ENCODE measurements around the gene CHRM4. TPM values are rescaled to one million over a fixed set of nuclear protein-coding genes. Genes with fewer than 3 reads are reported as not detected.
"Not testable (repeated sequence)": the region's sequence is repeated elsewhere in the genome, so short reads cannot be mapped to it uniquely, and the experiment has no call there.

Gene CHRM4
- total RNA-seq, 1 experiment from 2014 or later, result 0.31 TPM

GRCh38 chr11:46374815-46375214, 16.8 kb downstream of the CHRM4 start:
- no peak overlapping the region for H3K4me3 ChIP-seq
- no peak overlapping the region for H3K27ac ChIP-seq
- H3K4me1 ChIP-seq (replicated peaks; ENCODE audit: insufficient read depth), result no peaks in the 10 kb centered on the region
- CTCF ChIA-PET, result no interaction called here
- H3K4me2 ChIP-seq, result no peak overlapping the region
- intact Hi-C loops (cut with micrococcal nuclease; ENCODE audit: unreplicated experiment), result no loop called here
- no peaks in the 10 kb centered on the region for H3K9me3 ChIP-seq (ENCODE audit: insufficient read depth, low read depth)
- POLR2A ChIA-PET (ENCODE audit: unreplicated experiment), result no interaction called here
- BruUV-seq (replicated peaks), result no TSS peak
- no peaks in the 10 kb centered on the region for H3K27me3 ChIP-seq (ENCODE audit: insufficient read depth, low read depth)
- H2AFZ ChIP-seq, result no peak overlapping the region
- H4K20me1 ChIP-seq (ENCODE audit: insufficient read depth), result no peaks in the 10 kb centered on the region
- no peaks in the 10 kb centered on the region for H3K9me2 ChIP-seq (ENCODE audit: insufficient read depth)
- peaks cover 36% of the 10 kb centered on the region for H3F3A ChIP-seq (ENCODE audit: insufficient read depth, low read depth)
- no peak for DNase-seq
- H3K36me3 ChIP-seq (ENCODE audit: low read depth), result peaks cover 6% of the 10 kb centered on the region; the same call in 1 of the 2 replicates
- TF ChIP-seq EZH2 (IDR thresholded peaks at IDR 0.05; ENCODE audit: low read depth) (no peak), CTCF (conservative IDR thresholded peaks at IDR 0.05) (no peak)
- H3K79me2 ChIP-seq (ENCODE audit: low read depth), result no peaks in the 10 kb centered on the region

- CTCF ChIA-PET, result no interaction called here
- BruUV-seq (replicated peaks), result no TSS peak
- Histone ChIP-seq H3K27me3 (ENCODE audit: insufficient read depth, low read depth) (no peaks in the 10 kb centered on the region), H3K4me3 (no peak overlapping the region), H3K9me2 (ENCODE audit: insufficient read depth) (no peaks in the 10 kb centered on the region), H3K79me2 (ENCODE audit: low read depth) (no peaks in the 10 kb centered on the region), H2AFZ (no peak overlapping the region), H3K27ac (no peak overlapping the region), H3F3A (ENCODE audit: insufficient read depth, low read depth) (peaks cover 31% of the 10 kb centered on the region), H3K4me1 (replicated peaks; ENCODE audit: insufficient read depth) (no peaks in the 10 kb centered on the region), H3K36me3 (ENCODE audit: low read depth) (peaks cover 8% of the 10 kb centered on the region; the same call in 1 of the 2 replicates), H3K4me2 (no peak overlapping the region), H4K20me1 (ENCODE audit: insufficient read depth) (no peaks in the 10 kb centered on the region), H3K9me3 (ENCODE audit: insufficient read depth, low read depth) (no peaks in the 10 kb centered on the region)
- intact Hi-C loops (cut with micrococcal nuclease; ENCODE audit: unreplicated experiment), result no loop called here
- POLR2A ChIA-PET (ENCODE audit: unreplicated experiment), result no interaction called here
- no peak for DNase-seq
- no peak for TF ChIP-seq CTCF (conservative IDR thresholded peaks at IDR 0.05)
Measured at GRCh38 chr11:46373787-46374740, 17.5 kb downstream of the CHRM4 start.

DNA sequence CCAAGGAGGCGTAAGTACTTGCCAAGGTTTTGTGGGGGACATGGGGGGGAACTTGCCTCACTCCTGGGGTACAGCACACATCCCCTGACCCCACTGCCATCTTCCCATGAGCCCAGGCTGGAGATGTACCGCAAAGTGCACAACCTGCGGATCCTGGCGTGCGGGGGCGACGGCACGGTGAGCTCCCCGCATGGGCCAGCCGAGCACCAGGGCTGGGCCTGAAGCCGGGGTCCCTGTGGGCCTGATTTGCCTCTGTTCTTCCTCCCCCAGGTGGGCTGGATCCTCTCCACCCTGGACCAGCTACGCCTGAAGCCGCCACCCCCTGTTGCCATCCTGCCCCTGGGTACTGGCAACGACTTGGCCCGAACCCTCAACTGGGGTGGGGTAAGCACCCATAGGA, 19.1 kb downstream of the CHRM4 start:
- H3K36me3 ChIP-seq (ENCODE audit: low read depth); H3K79me2 ChIP-seq (ENCODE audit: low read depth); intact Hi-C loops (cut with micrococcal nuclease; ENCODE audit: unreplicated experiment); H3K27ac ChIP-seq; H3K27me3 ChIP-seq (ENCODE audit: insufficient read depth, low read depth); H2AFZ ChIP-seq; H3K4me1 ChIP-seq (replicated peaks; ENCODE audit: insufficient read depth); CTCF ChIA-PET; POLR2A ChIA-PET (ENCODE audit: unreplicated experiment); H3K4me2 ChIP-seq; H3K9me2 ChIP-seq (ENCODE audit: insufficient read depth); H4K20me1 ChIP-seq (ENCODE audit: insufficient read depth); H3K4me3 ChIP-seq; BruUV-seq (replicated peaks); DNase-seq; H3K9me3 ChIP-seq (ENCODE audit: insufficient read depth, low read depth): not testable (repeated sequence)
- H3F3A ChIP-seq (ENCODE audit: insufficient read depth, low read depth), result peaks cover 17% of the 10 kb centered on the region; the same call in 1 of the 2 replicates

All from PC-9 (cell line).